GM19025 (cell line): ENCODE measurements around the gene PTCH2.
"Not testable (repeated sequence)": the region's sequence is repeated elsewhere in the genome, so short reads cannot be mapped to it uniquely, and the experiment has no call there.

Source experiments
- ATAC-seq: cut with Tn5 transposase; IDR thresholded peaks from one replicate; pipeline ENCODE4 v1.9.1; 2021; ENCODE audit warnings: mild to moderate bottlenecking, low read depth, moderate library complexity; ENCODE audit not compliant: unreplicated experiment

PTCH2 gene

DNA sequence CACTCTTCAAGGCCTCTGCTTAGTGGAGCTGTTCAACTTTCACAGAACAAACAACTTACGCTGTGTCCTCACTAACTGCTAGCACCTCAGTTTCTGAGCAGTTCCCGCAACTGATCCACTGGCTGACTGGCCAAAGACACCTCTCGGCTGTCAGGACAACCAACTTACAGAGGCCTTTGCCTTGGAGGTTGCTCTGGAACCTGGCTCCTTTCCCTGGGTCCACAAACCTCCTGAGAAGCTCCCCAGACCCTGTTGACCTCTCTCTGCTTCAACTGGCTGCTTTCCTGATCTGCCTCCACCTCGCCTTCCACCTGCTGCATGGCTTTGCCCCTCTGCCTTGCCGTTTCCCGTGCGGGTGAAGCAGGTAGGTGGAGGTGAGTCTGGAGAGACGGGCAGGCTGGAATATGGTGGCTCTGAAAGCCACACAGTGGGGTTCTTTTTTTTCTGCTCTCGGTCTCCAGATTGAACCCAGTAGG lies 21.8 kb downstream of the PTCH2 start:
- no peak for ATAC-seq

DNA sequence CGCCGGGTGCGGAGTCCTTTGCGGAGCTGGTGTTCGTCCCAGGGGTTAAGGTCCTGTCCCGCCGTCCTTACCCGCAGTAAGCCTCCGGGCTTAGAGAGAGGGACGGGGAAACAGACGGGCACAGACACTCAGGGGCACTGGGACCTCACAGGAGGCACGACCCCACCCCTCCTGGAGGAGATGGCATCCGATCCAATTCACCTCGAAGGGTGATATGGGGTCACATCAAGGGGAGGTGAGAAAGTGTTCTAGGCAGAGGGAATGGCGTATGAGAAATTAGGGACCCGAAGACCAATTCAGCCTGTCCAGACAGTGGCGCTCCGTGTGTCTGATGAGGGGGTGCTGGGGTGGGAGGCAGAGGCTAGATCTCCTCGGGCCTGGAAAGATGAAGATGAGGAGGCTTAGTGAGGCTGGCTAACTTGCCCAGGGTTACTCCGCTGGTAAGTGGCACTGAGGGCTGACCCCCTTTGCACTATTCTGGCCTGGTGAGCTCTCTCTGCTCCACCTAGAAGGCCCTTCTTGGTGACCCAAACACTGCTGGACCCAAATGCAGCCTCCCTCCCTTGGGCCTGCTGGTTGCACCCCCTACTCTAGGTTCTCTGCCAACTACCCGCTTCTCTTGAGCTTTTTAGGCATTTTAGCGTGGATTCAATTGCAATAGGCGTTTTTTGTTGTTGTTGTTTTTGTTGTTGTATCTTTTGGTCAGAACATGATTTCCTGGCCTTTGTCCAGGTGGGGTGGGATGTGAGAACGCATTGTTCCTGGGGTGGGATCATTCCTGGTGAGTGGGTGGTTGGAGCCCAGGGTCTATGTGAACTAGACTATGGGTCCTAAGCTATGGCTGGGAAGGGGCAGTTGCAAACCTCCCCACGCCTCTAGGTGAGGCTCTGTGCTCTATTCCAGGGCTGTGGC lies 22.5 kb downstream of the PTCH2 start:
- no peak for ATAC-seq

DNA sequence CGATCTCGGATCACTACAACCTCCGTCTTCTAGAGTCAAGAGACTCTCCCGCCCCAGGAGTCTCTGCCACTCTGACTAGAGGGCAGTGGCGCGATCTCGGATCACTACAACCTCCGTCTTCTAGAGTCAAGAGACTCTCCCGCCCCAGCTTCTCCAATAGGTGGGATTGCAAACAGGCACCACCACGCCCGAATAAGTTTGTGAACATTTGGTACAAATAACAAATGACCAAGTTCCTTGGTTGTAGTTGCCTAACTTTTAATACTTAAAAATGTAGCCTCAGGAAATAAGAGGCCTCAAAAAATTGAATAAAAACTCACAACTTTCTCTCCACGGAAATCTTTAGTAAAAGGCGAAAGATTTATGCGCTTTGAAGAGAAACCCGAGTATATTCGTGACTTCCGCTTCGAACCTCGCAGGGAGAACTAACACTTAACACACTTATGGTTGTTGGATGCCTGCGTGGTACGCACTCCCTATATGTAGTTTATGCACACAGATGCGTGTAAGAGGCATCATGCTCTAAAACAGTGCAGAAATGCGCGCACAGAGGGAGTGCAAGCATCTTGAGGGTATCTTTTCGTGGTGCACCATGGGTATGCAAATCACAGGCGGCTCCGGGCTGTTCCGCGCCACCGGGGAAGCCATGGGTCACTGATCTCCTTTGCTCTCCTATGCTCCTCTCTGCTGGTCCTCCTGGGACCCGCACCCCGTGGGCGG lies 23.3 kb downstream of the PTCH2 start:
- peak; percentile 76 for ATAC-seq

DNA sequence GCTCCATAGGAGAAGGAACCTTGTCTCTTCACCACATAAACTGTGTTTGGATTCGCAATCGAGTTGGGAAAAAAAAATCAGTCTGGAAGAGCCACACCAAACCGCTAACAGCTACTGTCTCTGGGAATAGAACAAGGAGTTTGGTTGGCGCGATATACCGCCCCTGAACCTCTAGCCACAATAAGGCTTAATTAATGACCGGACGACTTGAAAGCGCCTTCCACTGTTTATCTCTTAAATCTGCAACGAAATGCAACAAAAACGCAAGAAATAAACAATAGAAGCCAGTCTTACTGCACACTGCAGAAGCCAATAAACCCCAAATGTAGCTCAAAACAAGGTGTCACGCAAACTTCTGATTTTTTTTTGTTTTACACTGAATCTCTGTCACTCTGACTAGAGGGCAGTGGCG lies 23.9 kb downstream of the PTCH2 start:
- ATAC-seq = no peak

DNA sequence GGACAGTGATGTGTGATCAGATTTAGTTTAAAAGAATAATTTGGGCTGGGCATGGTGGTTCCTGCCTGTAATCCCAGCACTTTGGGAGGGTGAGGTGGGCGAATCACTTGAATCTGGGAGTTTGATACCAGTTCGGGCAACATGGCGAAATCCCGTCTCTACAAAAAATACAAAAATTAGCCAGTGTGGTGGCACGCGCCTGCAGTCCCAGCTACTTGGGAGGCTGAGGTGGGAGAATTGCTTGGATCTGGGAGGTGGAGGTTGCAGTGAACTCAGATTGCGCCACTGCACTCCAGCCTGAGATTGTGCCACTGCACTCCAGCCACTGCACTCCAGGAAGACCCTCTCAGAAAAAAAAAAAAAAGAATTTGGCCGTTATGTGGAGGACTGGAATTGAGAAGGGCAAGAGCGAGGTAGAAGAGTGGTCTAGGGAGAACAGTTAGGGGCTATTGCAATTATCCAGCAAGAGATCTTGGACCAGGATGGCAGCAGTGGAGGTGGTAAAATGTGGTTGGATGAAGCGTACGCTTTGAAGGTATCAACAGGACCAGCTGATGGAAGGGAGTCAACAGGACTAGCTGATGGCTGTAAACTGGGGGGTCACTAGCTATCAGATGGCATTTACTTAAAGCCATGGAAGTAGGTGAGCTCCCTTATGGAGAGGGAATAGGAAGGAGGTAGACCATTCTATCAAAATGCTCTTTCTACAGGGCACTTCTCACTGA lies 25.1 kb downstream of the PTCH2 start:
- ATAC-seq = no peak

DNA sequence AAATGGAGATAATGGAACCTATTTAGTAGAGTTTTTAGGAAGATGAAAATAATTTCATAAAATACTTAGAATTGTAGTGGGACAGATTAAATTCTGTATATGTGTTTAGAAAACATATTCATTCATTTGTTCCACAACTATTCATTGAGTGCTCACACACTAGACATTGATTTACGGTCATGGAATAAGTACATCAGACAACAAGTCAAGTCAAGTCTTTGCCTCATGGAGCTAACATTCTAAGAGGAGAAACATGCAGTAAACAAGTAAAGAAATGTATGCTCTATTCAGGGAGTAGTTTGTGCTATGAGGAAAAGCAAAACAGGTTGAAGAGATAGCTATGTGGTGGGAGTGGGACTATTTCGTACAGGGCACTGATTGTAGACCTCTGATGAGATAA lies 25.7 kb downstream of the PTCH2 start:
- ATAC-seq = no peak

DNA sequence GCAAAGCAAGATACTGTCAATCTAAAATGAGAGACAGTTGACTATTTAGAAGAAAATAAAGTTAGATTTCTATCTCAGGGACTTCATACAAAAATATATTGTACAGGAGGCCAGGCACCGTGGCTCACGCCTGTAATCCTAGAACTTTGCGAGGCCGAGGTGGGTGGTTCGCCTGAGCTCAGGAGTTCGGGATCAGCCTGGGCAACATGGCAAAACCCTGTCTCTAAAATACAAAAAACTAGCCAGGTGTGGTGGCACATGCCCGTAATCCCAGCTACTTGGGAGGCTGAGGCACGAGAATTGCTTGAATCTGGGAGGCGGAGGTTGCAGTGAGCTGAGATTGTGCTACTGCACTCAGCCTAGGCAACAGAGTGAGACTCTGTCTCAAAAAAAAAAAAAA lies 27.1 kb downstream of the PTCH2 start:
- not testable (repeated sequence) for ATAC-seq

DNA sequence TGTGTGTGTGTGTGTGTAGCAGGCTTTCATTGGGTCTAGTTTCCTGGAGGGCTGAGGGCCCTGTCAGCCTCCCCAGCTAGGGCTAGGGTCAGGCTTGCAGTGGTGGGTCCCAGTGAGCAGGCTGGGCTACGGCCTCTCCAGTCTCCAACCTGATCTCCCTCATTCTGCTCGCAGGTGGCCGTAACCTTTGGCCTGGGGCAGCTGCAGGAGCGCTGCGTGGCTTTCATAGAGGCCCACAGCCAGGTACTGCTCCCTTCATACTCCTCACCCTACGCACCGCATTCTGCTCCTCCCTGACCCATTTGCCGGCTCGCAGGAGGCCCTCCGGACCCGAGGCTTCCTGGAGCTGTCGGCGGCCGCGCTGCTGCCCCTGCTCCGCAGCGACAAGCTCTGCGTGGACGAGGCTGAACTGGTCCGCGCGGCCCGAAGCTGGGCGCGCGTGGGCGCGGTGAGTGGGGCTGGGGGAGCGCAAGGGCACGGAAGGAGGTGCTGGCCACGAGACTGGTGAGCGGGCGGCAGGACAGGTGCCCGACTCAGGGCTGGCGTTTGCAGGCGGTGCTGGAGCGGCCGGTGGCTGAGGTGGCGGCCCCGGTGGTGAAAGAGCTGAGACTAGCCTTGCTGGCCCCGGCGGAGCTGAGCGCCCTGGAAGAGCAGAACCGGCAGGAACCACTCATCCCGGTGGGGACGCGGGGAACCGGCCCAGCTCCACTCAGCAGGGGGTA lies 30.1 kb downstream of the PTCH2 start:
- no peak for ATAC-seq

DNA sequence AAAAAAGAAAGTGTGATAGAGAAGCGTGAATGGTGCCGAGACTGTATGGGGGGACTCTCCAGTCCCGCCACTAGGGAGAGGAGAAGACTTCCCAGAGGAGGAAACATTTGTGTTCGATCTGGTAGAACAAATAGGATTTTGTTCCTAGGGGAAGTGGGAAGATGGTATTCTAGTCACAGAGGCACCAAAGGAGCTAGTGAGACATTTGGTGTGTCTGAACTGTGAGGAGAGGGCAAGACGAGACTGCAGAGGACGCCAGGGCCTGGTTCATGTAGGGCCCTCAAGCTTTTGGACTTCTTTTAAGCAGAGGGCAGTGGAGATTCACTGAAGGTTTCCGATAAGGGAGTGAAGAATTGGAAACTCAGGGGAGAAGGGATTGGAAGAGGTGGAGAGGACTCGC lies 31.8 kb downstream of the PTCH2 start:
- no peak for ATAC-seq

DNA sequence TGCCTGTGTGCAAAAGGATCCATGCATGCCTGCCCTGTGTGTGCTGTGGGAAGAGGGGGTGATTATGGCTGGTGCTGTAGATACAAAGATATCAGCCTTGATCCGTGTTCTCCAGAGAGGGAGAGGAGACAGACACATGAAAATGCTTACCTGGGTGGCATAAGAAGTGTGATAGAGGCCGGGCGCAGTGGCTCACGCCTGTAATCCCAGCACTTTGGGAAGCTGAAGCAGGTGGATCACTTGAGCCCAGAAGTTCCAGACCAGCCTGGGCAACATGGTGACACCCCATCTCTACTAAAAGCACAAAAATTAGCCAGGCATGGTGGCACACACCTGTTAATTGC lies 32.3 kb downstream of the PTCH2 start:
- not testable (repeated sequence) for ATAC-seq

DNA sequence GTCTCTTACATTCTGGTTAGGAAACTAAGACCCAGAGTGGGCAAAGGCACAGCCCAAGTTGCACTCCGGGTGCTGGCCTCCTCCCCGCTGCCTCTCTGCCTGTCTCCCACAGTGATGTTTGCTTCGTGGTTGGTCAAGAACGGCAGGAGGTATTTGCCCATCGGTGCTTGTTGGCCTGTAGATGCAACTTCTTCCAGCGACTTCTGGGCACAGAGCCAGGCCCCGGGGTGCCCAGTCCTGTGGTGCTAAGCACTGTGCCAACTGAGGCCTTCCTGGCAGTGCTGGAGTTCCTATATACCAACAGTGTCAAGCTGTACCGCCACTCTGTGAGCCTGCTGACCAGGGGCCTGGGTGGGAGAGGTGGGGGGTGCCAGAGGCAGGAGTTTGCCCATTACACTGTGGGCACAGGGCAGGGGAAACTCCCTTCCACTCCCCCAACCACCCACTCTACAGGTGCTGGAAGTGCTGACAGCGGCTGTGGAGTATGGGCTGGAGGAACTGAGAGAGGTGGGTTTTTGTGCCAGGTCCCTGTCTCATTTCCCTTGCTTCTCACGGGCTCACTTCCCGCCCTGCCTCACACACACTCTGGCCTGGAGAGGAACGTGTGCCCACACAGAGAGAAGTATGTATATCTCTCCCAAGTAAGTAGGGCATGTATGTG lies 32.8 kb downstream of the PTCH2 start:
- ATAC-seq = no peak

DNA sequence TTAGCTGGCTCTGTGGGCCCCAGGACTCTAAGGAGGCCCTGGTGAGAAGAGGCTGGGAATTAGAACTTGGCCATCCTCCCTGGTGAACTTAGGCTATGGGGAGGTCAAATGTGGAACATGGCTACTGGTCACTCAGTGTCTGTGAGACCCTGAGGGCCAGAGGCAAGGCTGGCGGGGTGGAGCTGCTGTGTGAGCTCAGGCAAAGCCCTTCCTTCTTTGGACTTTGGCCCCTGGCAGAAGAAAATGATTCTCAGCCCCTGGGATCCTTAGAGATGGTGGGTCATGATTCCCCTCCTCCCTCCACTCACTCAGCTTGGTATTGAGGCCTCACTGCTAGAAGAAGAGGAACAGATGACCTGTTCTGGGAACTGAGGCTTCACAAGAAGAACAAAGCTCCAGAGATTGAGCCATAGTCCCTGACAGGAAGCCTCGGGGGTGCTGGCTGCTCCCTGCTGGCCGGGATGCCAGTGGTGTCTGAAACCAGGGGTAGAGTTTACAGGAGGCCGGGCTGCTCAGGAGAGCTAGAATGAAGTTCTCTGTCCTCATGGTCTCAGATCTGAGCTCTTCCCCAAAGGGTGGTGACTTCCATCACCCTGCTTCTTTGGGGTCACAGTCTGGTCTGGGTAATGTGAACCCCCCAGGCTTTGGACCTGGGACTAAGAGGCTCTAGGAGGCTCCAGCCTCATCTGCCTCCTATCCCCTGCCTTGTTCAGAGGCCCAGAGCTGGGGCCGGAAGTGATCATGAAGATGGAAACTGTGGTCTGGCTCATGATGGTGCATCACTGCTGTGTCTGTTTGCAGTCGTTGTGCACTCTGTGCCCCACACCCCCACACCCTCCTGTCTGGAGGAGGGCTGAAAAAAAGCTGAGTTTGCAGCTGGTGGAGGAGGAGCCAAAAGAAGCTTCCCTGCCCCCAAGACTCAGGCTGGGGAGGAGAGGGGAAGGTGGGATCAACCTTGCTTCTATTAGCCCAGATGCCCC lies 33.8 kb downstream of the PTCH2 start:
- no peak for ATAC-seq

DNA sequence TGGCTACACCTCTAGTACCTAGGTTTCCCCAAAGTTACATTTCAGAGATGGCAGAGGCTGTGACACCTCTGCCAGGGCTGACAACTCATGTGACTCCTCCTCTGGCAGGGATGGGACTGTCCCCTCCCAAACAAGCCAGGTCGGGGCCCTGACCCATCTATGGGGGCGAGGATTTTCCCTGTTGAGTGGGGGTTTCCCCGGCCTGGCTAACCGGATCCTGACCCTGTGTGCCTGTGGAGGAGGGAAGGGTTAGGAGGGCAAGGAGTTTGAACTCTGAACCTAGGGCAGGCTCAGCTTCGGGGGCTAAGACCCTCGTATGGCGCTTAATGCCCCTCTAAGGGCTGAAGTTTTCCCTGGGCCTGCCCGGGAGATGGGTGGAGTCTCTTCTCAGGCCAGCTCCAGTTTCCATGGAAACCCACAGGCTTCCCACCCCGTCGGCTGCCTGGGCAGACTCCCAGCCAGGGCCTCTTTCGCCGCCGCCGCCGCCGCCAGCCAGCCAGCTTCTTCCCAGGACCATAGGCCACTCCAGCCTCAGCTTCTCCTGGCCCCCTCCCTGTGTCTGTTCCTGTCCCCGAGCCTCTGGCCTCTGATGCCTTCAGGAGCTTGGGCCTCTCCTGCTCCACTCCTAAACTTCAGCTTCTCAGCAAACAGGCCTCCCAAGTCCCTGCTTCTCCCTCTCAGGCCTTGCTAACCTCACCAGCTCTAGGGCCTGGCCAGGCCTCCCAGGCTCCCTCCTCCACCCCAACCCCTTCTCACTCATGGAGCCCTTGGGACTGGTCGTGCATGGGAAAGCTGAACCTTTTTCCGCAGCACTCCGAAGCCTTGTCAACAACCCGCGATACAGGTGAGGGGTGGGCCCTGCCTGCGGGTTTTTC lies 34.8 kb downstream of the PTCH2 start, which contains the start of gene BTBD19:
TSS of gene BTBD19 (plus strand) at position 461 of the 875 bp plus-strand sequence. CDS start at position 759, 298 bp downstream.
- ATAC-seq = peak; percentile 35

DNA sequence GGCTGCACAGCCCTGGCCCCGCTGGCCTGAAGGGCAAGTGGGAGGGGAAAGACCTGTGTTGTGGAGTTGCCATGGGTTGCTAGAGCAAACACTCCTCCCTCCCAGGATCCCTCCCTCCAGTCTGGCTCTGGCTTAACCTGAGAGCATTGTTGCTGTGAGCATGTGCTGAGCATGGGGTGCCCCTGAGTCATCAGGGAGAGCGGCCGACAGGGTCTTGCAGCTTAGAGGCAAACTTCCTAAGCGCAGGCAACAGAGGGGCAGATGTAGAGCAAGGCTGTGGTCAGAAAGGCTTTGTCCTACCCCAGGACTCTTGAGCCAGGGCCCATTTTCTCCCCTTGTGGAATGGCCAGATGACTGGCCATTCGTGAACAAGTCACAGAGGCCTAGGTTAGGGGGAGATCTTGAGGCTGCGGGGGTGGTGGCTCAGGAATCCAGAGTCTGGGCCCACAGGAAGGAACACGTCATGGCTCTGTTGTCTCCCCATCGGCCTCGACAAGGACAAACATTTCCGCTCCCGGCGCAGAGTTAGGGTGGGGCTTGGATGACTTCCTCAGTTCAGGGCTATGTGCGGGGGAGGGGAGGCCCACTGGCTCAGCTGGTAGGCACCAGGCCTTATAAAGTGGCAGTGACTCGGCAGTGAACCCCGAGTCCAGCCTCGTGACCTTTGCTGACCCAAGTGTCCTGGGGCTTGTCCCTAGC lies 35.5 kb downstream of the PTCH2 start:
- ATAC-seq = peak; percentile 31

DNA sequence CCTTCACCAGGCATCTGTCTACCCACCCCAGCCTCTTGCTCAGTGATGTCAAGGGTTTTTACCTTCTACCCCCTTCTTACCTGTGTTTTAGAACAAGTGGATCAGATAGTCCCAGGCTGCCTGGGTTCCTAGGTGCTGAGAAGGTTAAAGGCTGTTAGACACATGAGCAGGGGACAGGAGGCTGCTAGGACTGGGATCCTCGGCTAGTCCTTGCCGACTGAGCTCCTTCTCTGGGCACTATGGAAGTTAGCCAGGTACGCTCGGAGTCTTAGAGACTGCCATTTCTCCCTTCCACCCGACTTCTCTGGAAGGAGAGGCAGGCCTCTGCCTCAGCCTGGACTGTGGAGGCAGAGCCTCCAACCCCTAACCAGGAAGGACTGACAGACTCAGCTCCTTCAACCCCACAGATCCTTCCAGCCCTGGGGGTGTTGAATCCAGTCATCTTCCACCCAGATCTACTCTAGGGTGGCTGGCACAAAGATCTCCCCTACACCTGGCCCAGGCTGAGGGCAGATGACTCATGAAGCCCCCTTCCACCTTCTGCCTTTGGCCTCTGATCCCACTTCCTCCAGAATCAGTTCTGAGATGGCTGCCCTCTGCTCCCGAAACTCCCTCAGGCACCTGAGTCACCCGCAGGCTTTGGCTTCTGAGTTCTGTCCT lies 36.2 kb downstream of the PTCH2 start, which contains the start of gene DYNLT4:
TSS of gene DYNLT4 (minus strand) at position 648 of the 660 bp plus-strand sequence. CDS start 683 bp downstream, outside the sequence.
- ATAC-seq = no peak

DNA sequence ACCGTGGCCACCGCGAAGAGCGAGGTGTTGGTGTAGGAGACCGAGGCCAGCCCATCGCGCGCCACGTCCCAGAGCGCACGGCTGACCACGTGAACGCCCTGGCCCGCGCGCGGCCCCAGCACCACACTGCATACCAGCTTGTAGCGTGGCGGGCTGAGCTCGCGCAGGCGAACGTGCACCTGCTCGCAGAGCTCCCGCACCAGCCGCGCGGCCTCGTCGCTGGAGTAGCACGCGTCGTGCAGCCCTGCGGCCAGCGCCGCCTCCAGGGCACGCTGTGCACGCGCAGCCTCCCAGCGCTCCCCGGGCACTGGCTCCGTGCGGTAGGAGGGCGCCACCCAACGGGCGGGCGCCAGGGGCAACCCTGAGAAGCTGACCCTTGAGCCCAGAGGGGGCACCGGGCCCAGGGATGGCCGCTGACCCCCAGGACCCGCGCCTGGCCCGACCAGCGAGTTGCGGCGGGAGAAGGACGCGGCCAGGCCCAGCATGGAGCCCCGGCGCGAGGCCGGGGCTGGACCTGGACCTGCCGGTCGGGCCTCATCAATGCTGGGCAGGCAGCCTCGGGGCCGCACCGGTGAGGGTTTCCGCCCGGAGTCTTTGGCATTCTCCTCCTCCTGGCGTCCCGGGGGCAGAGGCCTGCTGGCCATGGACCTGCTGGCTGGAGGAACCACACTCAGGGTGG lies 36.9 kb downstream of the PTCH2 start:
- no peak for ATAC-seq
